HepG2 (cell line): ENCODE data around the gene OGG1. TPM values are rescaled to one million over a fixed set of nuclear protein-coding genes. Genes with fewer than 3 reads are reported as not detected.

ENCODE experiments used
- ATRX ChIP-seq: sonication (generic); formaldehyde crosslinking; IDR thresholded peaks from 2 replicates; pipeline ENCODE4 v1.4.0; 2020; ENCODE audit warnings: missing genetic modification reagents, borderline replicate concordance
- CSRNP2 ChIP-seq: sonication (generic); formaldehyde crosslinking; conservative IDR thresholded peaks from 2 replicates; pipeline ENCODE4 v1.8.0; 2022; ENCODE audit warnings: low read depth, missing genetic modification reagents
- GATAD1 ChIP-seq: IDR thresholded peaks from 2 replicates; pipeline ENCODE4 v1.6.1; 2016; ENCODE audit warnings: missing genetic modification reagents, missing compliant biosample characterization
- IRF2 ChIP-seq: IDR thresholded peaks from 2 replicates; pipeline ENCODE4 v1.6.1; 2018; ENCODE audit warnings: missing genetic modification reagents, missing compliant biosample characterization
- KLF9 ChIP-seq: IDR thresholded peaks from 2 replicates; pipeline ENCODE4 v1.6.1; 2016; ENCODE audit warnings: low read depth
- PRDM15 ChIP-seq: sonication (generic); formaldehyde crosslinking; IDR thresholded peaks from 2 replicates; pipeline ENCODE4 v1.4.0; 2020; ENCODE audit warnings: missing genetic modification reagents
- SNAI1 ChIP-seq: sonication (generic); formaldehyde crosslinking; IDR thresholded peaks from 2 replicates; pipeline ENCODE4 v1.5.0; 2020; ENCODE audit warnings: mild to moderate bottlenecking, missing genetic modification reagents, borderline replicate concordance
- TARDBP ChIP-seq: sonication (generic); formaldehyde crosslinking; IDR thresholded peaks from 2 replicates; pipeline ENCODE4 v1.8.0; 2022; ENCODE audit warnings: mild to moderate bottlenecking, missing genetic modification reagents
- TBL1XR1 ChIP-seq: fragments of 150-350 bp; IDR thresholded peaks from 2 replicates; pipeline ENCODE4 v1.6.1; 2014; ENCODE audit warnings: borderline replicate concordance, low read length; ENCODE audit not compliant: partially characterized antibody
- USF2 ChIP-seq, 2 experiments: sonication (generic) in 1 of 2; formaldehyde crosslinking in 1 of 2; IDR thresholded peaks; 2 replicates each; pipeline versions ENCODE4 v1.5.1 to v1.6.1; 2011 to 2020; ENCODE audit warnings: borderline replicate concordance in 1 of 2, low read depth in 1 of 2, low read length in 1 of 2, mild to moderate bottlenecking in 1 of 2, missing genetic modification reagents in 1 of 2, moderate library complexity in 1 of 2
- ZBTB34 ChIP-seq: sonication (generic); formaldehyde crosslinking; IDR thresholded peaks from 2 replicates; pipeline ENCODE4 v1.8.0; 2022; ENCODE audit warnings: mild to moderate bottlenecking, missing genetic modification reagents
- ZBTB38 ChIP-seq: sonication (generic); formaldehyde crosslinking; IDR thresholded peaks from 2 replicates; pipeline ENCODE4 v1.5.1; 2020; ENCODE audit warnings: mild to moderate bottlenecking, missing genetic modification reagents
- ZFP37 ChIP-seq: sonication (generic); formaldehyde crosslinking; IDR thresholded peaks from 2 replicates; pipeline ENCODE4 v1.4.0; 2020; ENCODE audit warnings: missing genetic modification reagents, borderline replicate concordance
- ZKSCAN8 ChIP-seq: IDR thresholded peaks from 2 replicates; pipeline ENCODE4 v1.6.1; 2016; ENCODE audit warnings: borderline replicate concordance, missing genetic modification reagents, missing compliant biosample characterization
- ZNF205 ChIP-seq: IDR thresholded peaks from 2 replicates; pipeline ENCODE4 v1.6.1; 2018; ENCODE audit warnings: missing biosample characterization, missing genetic modification reagents
- ZNF296 ChIP-seq: sonication (generic); formaldehyde crosslinking; conservative IDR thresholded peaks from 2 replicates; pipeline ENCODE4 v1.5.0; 2020; ENCODE audit warnings: mild to moderate bottlenecking, missing genetic modification reagents
- ZNF550 ChIP-seq: sonication (generic); formaldehyde crosslinking; IDR thresholded peaks from 2 replicates; pipeline ENCODE4 v1.4.0; 2020; ENCODE audit warnings: mild to moderate bottlenecking, missing genetic modification reagents, borderline replicate concordance
- ZNF552 ChIP-seq: sonication (generic); formaldehyde crosslinking; IDR thresholded peaks from 2 replicates; pipeline ENCODE4 v1.9.0; 2022; ENCODE audit warnings: missing genetic modification reagents, mild to moderate bottlenecking, borderline replicate concordance
- ZNF556 ChIP-seq: sonication (generic); formaldehyde crosslinking; IDR thresholded peaks from 2 replicates; pipeline ENCODE4 v1.4.0; 2020; ENCODE audit warnings: mild to moderate bottlenecking, missing genetic modification reagents, borderline replicate concordance
- polyA plus RNA-seq, 8 experiments: library from polyadenylated mRNA; depleted of rRNA in 3 of 8; stranded (reverse) in 7 of 8; unstranded in 1 of 8; fragments of >200 nt; fragmentation: Illumina TruSeq in 4 of 8; extraction: Trizol in 4 of 8; gene quantifications; 2 replicates each; pipeline versions ENCODE4 v1.2.1 to v1.2.3, GENCODE V29; 2011 to 2016; ENCODE audit warnings: low read depth in 4 of 8, missing spikeins in 1 of 8, mixed read lengths in 1 of 8; ENCODE audit not compliant: insufficient read depth in 1 of 8
- total RNA-seq, 5 experiments: library from RNA; depleted of rRNA; stranded (reverse); fragments of >200 nt; fragmentation: Illumina TruSeq; extraction: Trizol; gene quantifications; 2 replicates each; pipeline ENCODE4 v1.2.3, GENCODE V29; 2016; ENCODE audit warnings: low read depth in 1 of 5

The OGG1 gene
- total and polyA plus RNA-seq, 2 of the 13 experiments (the other 11 are each of a cell fraction or from before 2014, with no cell fraction given), result 28.7 to 33.2 TPM

DNA sequence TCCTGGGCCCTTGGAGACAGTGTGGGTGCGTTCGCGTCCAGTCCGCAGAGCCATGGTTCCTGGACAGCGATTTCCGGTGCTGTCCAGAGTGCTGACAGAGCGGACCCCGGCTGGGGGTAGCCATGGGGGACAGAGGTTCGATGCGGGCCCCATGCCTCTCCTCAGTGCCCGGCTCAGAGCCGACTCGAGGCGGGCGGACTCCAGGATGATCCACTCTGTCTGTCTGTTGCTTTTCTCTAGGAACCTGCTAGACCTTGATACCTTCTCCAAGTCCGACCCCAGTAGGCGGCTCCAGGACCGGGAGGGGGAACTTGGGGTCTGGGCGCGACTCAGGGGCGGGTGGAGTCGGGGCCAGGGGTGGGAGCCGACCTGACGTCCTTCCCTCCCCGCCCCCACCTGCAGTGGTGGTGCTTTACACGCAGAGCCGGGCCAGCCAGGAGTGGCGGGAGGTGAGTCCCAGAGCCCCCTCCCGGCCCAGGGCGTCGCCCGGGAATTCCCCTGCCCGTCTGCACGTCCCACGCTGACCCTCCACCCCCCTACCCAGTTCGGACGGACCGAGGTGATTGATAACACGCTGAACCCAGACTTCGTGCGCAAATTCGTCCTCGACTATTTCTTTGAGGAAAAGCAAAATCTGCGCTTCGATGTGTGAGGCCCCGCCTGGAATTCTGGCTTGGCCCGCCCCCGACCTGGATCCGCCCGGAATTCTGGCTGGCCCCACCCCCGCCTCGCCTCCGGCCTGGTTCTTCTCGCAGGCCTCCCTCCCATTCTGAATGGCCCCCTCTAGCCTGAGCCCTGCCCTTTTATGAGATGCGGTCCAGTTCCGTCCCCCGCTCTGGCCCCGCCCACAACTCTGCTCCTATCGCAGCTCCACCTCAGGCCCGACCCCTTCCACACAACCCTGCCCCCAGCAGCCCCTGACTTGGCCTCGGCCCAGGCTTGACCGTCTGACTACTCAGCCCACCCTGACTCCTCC is 45.1 kb upstream of the OGG1 start (continued):
- TF ChIP-seq PRDM15 (no peak), ZBTB34 (no peak), ZFP37 (CRISPR knock-in tag) (0 out of 2 replicates have a peak, but pooled peaks have one; percentile 51), CSRNP2 (CRISPR knock-in tag) (no peak), ATRX (CRISPR knock-in tag) (no peak), ZNF550 (no peak), ZNF552 (CRISPR knock-in tag) (no peak), USF2 (IDR thresholded peaks at IDR 0.05; ENCODE audit: low read depth, low read length) (no peak), USF2 (CRISPR knock-in tag; IDR thresholded peaks at IDR 0.05; ENCODE audit: borderline replicate concordance) (no peak), ZNF296 (CRISPR knock-in tag) (peak; percentile 66; the same call in 1 of the 2 replicates), GATAD1 (CRISPR knock-in tag) (0 out of 2 replicates have a peak, but pooled peaks have one; percentile 21), ZNF205 (CRISPR knock-in tag) (0 out of 2 replicates have a peak, but pooled peaks have one; percentile 57), SNAI1 (CRISPR knock-in tag) (no peak), IRF2 (CRISPR knock-in tag) (0 out of 2 replicates have a peak, but pooled peaks have one; percentile 26), KLF9 (CRISPR knock-in tag) (no peak), ZKSCAN8 (CRISPR knock-in tag) (no peak), ZNF556 (CRISPR knock-in tag) (no peak), ZBTB38 (CRISPR knock-in tag) (peak; percentile 28; the same call in 1 of the 2 replicates), TBL1XR1 (no peak), TARDBP (CRISPR knock-in tag) (no peak)
